Mesothelial cell of epicardium (in vitro differentiated cells): Measurements from ENCODE around the gene SEC22A. TPM values are rescaled to one million over a fixed set of nuclear protein-coding genes. Genes with fewer than 3 reads are reported as not detected.
A peak's percentile ranks its signal among the peaks of the same experiment; 100 is the strongest.

Source experiments
- DNase-seq, 2 experiments: peaks; one replicate each; pipeline ENCODE4 v3.0.0; 2021; ENCODE audit warnings: low spot score in 2 of 2; ENCODE audit not compliant: unreplicated experiment in 2 of 2
- H3K27ac Mint-ChIP-seq: 2 replicates; pipeline ENCODE4 v1.8.0; 2021; ENCODE audit warnings: mixed read lengths
- H3K27me3 Mint-ChIP-seq: 2 replicates; pipeline ENCODE4 v1.8.0; 2021; ENCODE audit warnings: low read depth, mixed read lengths
- H3K36me3 Mint-ChIP-seq: 2 replicates; pipeline ENCODE4 v1.8.0; 2021; ENCODE audit warnings: mixed read lengths
- H3K4me1 Mint-ChIP-seq: 2 replicates; pipeline ENCODE4 v1.8.0; 2021; ENCODE audit warnings: mixed read lengths
- H3K4me3 Mint-ChIP-seq: 2 replicates; pipeline ENCODE4 v1.8.0; 2021; ENCODE audit warnings: mild to moderate bottlenecking, moderate library complexity, mixed read lengths
- H3K9me3 Mint-ChIP-seq: 2 replicates; pipeline ENCODE4 v1.8.0; 2021; ENCODE audit warnings: mixed read lengths
- total RNA-seq: library from RNA; stranded (reverse); gene quantifications from 3 replicates; pipeline ENCODE4 v1.2.1, GENCODE V29; 2021
- TF ChIP-seq, protein P1 (sequence below): fragments of 200-600 bp; sonication (generic); IDR thresholded peaks from one replicate; pipeline ENCODE4 v1.5.0; 2021; ENCODE audit warnings: antibody characterized with exemption; ENCODE audit not compliant: unreplicated experiment

SEC22A gene
- total RNA-seq, 1 donor from 2014 or later = 16.3 TPM

DNA sequence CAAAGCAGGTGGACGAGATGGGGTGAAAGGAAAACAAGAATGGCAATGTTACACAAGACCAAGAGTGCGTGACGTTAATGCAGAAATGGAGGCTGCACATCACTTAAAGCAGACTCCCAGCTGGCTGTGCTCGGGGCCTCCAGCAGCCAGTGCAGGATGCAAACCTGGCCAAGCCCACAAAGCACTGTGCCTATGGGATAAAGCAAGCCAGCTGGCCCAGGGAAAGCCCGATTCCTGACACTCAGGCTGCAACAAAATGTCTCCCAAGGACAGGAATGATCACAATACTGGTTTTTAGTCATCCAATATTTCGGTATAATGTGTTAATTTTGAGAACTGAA is 86.2 kb downstream of the SEC22A start:
- Mint-ChIP-seq H3K9me3 (no peaks in the 10 kb centered on the region), H3K4me3 (no peak overlapping the region), H3K4me1 (no peaks in the 10 kb centered on the region), H3K36me3 (no peaks in the 10 kb centered on the region), H3K27me3 (peaks cover 13% of the 10 kb centered on the region), H3K27ac (no peak overlapping the region)
- peak in 1 of 2 experiments; percentile 26 for DNase-seq
- TF ChIP-seq, protein P1, sequence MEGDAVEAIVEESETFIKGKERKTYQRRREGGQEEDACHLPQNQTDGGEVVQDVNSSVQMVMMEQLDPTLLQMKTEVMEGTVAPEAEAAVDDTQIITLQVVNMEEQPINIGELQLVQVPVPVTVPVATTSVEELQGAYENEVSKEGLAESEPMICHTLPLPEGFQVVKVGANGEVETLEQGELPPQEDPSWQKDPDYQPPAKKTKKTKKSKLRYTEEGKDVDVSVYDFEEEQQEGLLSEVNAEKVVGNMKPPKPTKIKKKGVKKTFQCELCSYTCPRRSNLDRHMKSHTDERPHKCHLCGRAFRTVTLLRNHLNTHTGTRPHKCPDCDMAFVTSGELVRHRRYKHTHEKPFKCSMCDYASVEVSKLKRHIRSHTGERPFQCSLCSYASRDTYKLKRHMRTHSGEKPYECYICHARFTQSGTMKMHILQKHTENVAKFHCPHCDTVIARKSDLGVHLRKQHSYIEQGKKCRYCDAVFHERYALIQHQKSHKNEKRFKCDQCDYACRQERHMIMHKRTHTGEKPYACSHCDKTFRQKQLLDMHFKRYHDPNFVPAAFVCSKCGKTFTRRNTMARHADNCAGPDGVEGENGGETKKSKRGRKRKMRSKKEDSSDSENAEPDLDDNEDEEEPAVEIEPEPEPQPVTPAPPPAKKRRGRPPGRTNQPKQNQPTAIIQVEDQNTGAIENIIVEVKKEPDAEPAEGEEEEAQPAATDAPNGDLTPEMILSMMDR = no peak

DNA sequence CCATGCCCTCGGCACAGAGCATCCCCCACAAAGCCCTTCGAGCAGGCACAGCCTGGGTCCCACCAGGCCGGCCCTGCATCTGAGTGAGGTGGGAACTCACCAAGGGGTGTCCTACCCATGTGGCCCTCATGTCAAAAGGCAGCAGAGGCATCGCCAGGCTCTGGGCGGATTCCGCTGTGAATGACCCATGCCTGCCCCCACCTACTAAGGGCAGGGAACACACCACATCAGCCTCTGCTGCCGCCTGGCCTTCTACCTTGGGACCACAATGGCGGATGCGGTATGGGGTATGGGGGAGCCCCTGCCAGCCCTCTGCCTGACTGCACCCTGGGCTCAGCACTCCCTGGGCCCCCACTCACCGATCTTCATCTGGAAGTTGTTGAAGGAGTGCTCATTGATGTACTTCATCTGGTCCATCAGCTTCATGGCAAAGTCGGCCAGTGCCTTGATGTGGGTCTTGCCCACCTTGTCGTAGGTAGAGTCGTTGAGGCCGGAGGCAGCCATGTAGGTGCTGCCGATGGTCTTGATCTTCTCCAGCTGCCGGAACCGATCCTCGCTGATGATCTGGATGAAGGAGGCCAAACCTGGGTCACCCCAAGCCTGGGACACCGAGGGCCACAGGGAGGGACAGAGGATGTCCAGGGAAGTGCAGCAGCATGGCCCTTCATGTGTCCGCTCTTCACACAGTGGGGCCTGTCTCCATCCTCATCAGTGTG is 87.8 kb downstream of the SEC22A start:
- TF ChIP-seq, protein P1 = no peak

DNA sequence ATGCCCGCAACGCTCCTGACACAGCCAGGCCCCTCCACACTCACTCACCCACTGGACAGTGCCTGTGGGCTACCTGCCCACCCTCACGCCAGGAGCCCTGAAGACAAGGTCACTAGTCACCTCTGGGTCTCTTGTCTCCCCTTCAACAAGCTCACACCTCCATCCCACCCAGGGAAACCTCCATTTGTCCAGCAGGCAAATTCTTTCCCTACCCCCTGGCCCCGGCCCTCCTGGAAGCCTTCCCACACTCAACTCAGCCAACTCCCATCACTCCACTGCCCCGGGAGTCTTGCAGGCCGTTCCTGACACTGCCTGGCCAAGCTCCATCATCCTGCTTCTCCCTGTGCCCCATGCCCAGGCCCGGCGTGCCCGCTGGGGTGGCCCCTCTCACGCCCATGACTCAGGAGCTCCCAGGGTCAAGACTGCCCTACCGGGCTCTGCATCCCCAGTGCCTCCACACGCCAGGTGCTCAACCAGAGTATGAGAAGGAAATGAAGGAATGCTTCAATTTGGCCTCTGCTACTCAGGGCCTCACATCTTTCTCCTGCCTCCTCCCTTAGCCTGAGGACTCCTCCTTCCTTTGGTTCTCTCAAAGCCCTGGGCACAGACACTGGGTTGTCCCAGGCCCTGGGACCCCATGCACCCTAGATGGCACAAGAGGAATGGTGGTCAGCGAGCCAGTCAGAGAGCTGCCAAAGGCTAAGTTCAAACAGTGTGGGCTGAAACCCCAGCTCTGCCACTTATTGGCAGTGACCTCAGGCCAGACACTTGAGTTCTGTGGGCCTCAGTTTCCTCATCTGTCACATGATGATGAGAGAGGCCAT is 88.6 kb downstream of the SEC22A start:
- Mint-ChIP-seq H3K27me3 (peaks cover 35% of the 10 kb centered on the region), H3K36me3 (no peaks in the 10 kb centered on the region)
- peak in 1 of 2 experiments; percentile 31 for DNase-seq

More for the DNA sequence above, 87.8 kb downstream of the SEC22A start:
- DNase-seq = peak in 1 of 2 experiments; percentile 22
- no peaks in the 10 kb centered on the region for H3K36me3 Mint-ChIP-seq
- H3K9me3 Mint-ChIP-seq = no peaks in the 10 kb centered on the region
- no peak overlapping the region for H3K4me3 Mint-ChIP-seq
- peaks cover 28% of the 10 kb centered on the region for H3K27me3 Mint-ChIP-seq
- H3K4me1 Mint-ChIP-seq = no peaks in the 10 kb centered on the region
- no peak overlapping the region for H3K27ac Mint-ChIP-seq

DNA sequence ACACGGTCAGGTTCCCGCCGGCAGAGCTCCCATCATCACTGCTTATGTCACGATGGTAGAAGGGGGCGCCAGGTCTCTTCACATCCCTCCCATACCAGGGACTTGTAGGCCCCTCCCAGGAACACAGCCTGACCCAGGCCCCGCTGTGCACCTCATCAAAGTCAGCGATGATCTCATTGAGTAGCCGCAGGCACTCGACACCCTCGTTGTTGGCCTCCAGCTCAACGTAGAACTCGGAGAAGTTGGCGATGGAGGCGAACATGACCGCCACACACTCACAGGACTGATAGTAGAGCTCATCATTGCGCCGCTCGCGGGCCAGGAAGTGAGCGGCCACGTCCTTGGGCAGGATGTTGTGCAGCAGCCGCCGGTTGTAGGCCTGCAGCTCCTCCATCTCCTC is 89.2 kb downstream of the SEC22A start:
- TF ChIP-seq, protein P1 = no peak
- Mint-ChIP-seq H3K36me3 (no peaks in the 10 kb centered on the region), H3K27ac (no peak overlapping the region), H3K9me3 (no peaks in the 10 kb centered on the region), H3K4me3 (no peak overlapping the region), H3K27me3 (peaks cover 40% of the 10 kb centered on the region), H3K4me1 (no peaks in the 10 kb centered on the region)
- no peak for DNase-seq

More for the DNA sequence above, 88.6 kb downstream of the SEC22A start:
- Mint-ChIP-seq H3K4me1 (no peaks in the 10 kb centered on the region), H3K4me3 (no peak overlapping the region), H3K27ac (no peak overlapping the region), H3K9me3 (no peaks in the 10 kb centered on the region)
- TF ChIP-seq, protein P1 = no peak

DNA sequence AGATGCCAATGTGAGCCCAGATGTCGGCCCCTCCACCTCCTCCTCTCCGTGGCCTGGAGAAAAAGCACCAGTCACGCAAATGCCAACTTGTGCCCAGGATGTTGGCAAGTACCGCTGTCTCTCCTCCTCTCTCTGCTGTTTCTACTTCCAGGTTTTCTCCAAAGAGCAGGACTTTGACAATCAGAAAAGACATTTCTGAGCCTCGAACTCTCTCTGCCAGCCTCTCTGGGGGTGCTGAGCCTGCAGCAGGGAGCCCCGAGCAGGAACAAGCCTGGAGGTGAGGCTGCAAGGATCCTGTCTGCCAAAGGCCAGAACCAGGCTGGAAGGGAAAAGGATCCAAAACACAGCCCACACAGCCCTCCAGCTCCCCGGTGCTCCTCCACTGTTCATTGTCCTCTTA is 89.7 kb downstream of the SEC22A start:
- Mint-ChIP-seq H3K36me3 (no peaks in the 10 kb centered on the region), H3K9me3 (no peaks in the 10 kb centered on the region), H3K4me3 (no peak overlapping the region), H3K27ac (no peak overlapping the region), H3K27me3 (peaks cover 43% of the 10 kb centered on the region), H3K4me1 (no peaks in the 10 kb centered on the region)
- TF ChIP-seq, protein P1 = no peak
- DNase-seq = peak in 1 of 2 experiments; percentile 28
